Stimulated activated CD4-positive, alpha-beta T cell treated with anti-CD3 and anti-CD28 coated beads, Interleukin-2, amount 100 ng/mL, for 48 hours (primary cell): ENCODE results near the gene RRP9.
"Not testable (repeated sequence)": the region's sequence is repeated elsewhere in the genome, so short reads cannot be mapped to it uniquely, and the experiment has no call there.

Experiments
- DNase-seq, 2 donors: peaks; one replicate each; pipeline ENCODE4 v3.0.0-alpha.2; 2020

The RRP9 gene

GRCh38 chr3:51941798-51942602, at the start of gene RRP9, which contains the start of gene PARP3:
RRP9 (minus strand) TSS chr3:51941904; CDS start chr3:51941867, 37 bp downstream.
PARP3 (plus strand) TSS chr3:51942363; CDS start chr3:51943356, 993 bp downstream.
- peak; percentile 98 to 99 for DNase-seq

- not testable (repeated sequence) for DNase-seq
These were observed 48.8 kb upstream of the RRP9 start for GRCh38 chr3:51990501-51990971.

GRCh38 chr3:51988286-51989146, 46.8 kb upstream of the RRP9 start:
- DNase-seq = no peak

GRCh38 chr3:51987568-51987967, 45.9 kb upstream of the RRP9 start:
- no peak for DNase-seq

GRCh38 chr3:51986010-51986947, 44.6 kb upstream of the RRP9 start:
- no peak for DNase-seq

- DNase-seq = no peak
These were observed 43.4 kb upstream of the RRP9 start for GRCh38 chr3:51985063-51985462.

GRCh38 chr3:51984269-51984647, 42.6 kb upstream of the RRP9 start:
- no peak for DNase-seq

GRCh38 chr3:51983578-51984268, 42.0 kb upstream of the RRP9 start:
- no peak for DNase-seq

GRCh38 chr3:51982838-51983577, 41.3 kb upstream of the RRP9 start, which contains the start of gene ACY1:
ACY1 (plus strand) TSS chr3:51983535; CDS start chr3:51984065, 530 bp downstream.
- peak; percentile 65 to 69 for DNase-seq

- no peak for DNase-seq
These were observed 40.7 kb upstream of the RRP9 start for GRCh38 chr3:51982352-51982837.

GRCh38 chr3:51980253-51980652, 38.5 kb upstream of the RRP9 start:
- no peak for DNase-seq

- DNase-seq = no peak
These were observed 36.4 kb upstream of the RRP9 start for GRCh38 chr3:51978143-51978502.

- no peak for DNase-seq
These were observed 35.9 kb upstream of the RRP9 start for GRCh38 chr3:51977446-51978142.

- DNase-seq = no peak
These were observed 34.3 kb upstream of the RRP9 start for GRCh38 chr3:51975852-51976549.

- peak in 1 of 2 donors; percentile 63 for DNase-seq
These were observed 33.5 kb upstream of the RRP9 start, which contains the start of gene ABHD14A for GRCh38 chr3:51974963-51975851. ABHD14A (plus strand) TSS chr3:51975064; CDS start chr3:51975136, 72 bp downstream.

- no peak for DNase-seq
These were observed 32.7 kb upstream of the RRP9 start for GRCh38 chr3:51974277-51974962.

- no peak for DNase-seq
These were observed 29.6 kb upstream of the RRP9 start for GRCh38 chr3:51971350-51971749.
